GM13977 (cell line): ENCODE results near the gene GRM4.

Source experiments
- DNase-seq: peaks from one replicate; pipeline ENCODE4 v3.0.0; 2012; ENCODE audit warnings: low spot score
- CTCF ChIP-seq: IDR thresholded peaks from 2 replicates; pipeline ENCODE4 v1.5.1; 2012; ENCODE audit warnings: mild to moderate bottlenecking, control low read depth; ENCODE audit not compliant: insufficient read depth; ENCODE audit errors: extremely low read depth, missing control alignments
- in situ Hi-C: fragments of 300-500 bp; cut with MboI; formaldehyde crosslinking; loops from one replicate; pipeline ENCODE4 v1.12.0; 2022; ENCODE audit warnings: low sequenced_read_pairs, low pct_unique_long_range_greater_than_20kb, mixed read lengths, inconsistent platforms; ENCODE audit not compliant: unreplicated experiment

Gene GRM4

GRCh38 chr6:33984466-33985312 lies 161.2 kb downstream of the GRM4 start:
- in situ Hi-C loops, result no loop called here
- DNase-seq, result no peak
- no peak for TF ChIP-seq CTCF

- in situ Hi-C loops, result no loop called here
These were observed 162.0 kb downstream of the GRM4 start for GRCh38 chr6:33983721-33984465.

GRCh38 chr6:33983109-33983716 lies 162.7 kb downstream of the GRM4 start:
- in situ Hi-C loops, result no loop called here
- DNase-seq, result no peak
- TF ChIP-seq CTCF, result no peak

More at GRCh38 chr6:33983721-33984465, 162.0 kb downstream of the GRM4 start:
- DNase-seq, result no peak
- TF ChIP-seq CTCF, result no peak

GRCh38 chr6:33981861-33982260 lies 164.0 kb downstream of the GRM4 start:
- no peak for TF ChIP-seq CTCF
- in situ Hi-C loops, result no loop called here
- no peak for DNase-seq

GRCh38 chr6:33981421-33981820 lies 164.5 kb downstream of the GRM4 start:
- no peak for TF ChIP-seq CTCF
- no peak for DNase-seq
- in situ Hi-C loops, result no loop called here
